ENCODE results near the gene UNC5B. TPM values are rescaled to one million over a fixed set of nuclear protein-coding genes. Genes with fewer than 3 reads are reported as not detected.

UNC5B gene
- polyA plus RNA-seq, 1 experiment: 8.1 TPM

- no peak for DNase-seq (ENCODE audit: low read depth, low spot score)
- ChIA-PET POLR2A (interaction anchor here (1.1 kb wide), 1 partner anchor 27 kb away, joined by 4 read pairs; no protein-coding TSS in a partner anchor), CTCF (interaction anchor here (0.9 to 1.5 kb wide), 3 partner anchors 30 to 32 kb away, joined by 3 to 7 read pairs (median 3); no protein-coding TSS in a partner anchor)
- Histone ChIP-seq H3K4me3 (ENCODE audit: low read depth, low read length) (no peak overlapping the region), H3K27ac (ENCODE audit: low read depth, low read length) (no peak overlapping the region), H3K9me3 (ENCODE audit: control insufficient read depth, insufficient read depth, low read length) (no peaks in the 10 kb centered on the region; the same call in 1 of the 2 replicates), H3K27me3 (ENCODE audit: control insufficient read depth, insufficient read depth, low read length) (no peaks in the 10 kb centered on the region)
- no peak for TF ChIP-seq CTCF (IDR thresholded peaks at IDR 0.05; ENCODE audit: low read depth, low read length)
These were observed 27.8 kb downstream of the UNC5B start for GRCh38 chr10:71239946-71240795.

GRCh38 chr10:71241114-71241829, 28.9 kb downstream of the UNC5B start:
- no peak for TF ChIP-seq CTCF (IDR thresholded peaks at IDR 0.05; ENCODE audit: low read depth, low read length)
- POLR2A ChIA-PET: interaction anchor here (0.9 to 1.7 kb wide), 3 partner anchors 19 to 28 kb away, joined by 4 to 6 read pairs (median 4); no protein-coding TSS in a partner anchor
- CTCF ChIA-PET: interaction anchor here (0.6 to 1.5 kb wide), 3 partner anchors 24 to 33 kb away, joined by 3 to 7 read pairs (median 4); no protein-coding TSS in a partner anchor
- Histone ChIP-seq H3K4me3 (ENCODE audit: low read depth, low read length) (no peak overlapping the region), H3K9me3 (ENCODE audit: control insufficient read depth, insufficient read depth, low read length) (no peaks in the 10 kb centered on the region; the same call in 1 of the 2 replicates), H3K27me3 (ENCODE audit: control insufficient read depth, insufficient read depth, low read length) (no peaks in the 10 kb centered on the region), H3K27ac (ENCODE audit: low read depth, low read length) (peak overlapping the region; percentile 47)
- no peak for DNase-seq (ENCODE audit: low read depth, low spot score)

GRCh38 chr10:71241830-71242621, 29.7 kb downstream of the UNC5B start:
- TF ChIP-seq CTCF (IDR thresholded peaks at IDR 0.05; ENCODE audit: low read depth, low read length): no peak
- no peak overlapping the region for H3K4me3 ChIP-seq (ENCODE audit: low read depth, low read length)
- H3K27me3 ChIP-seq (ENCODE audit: control insufficient read depth, insufficient read depth, low read length): no peaks in the 10 kb centered on the region
- H3K27ac ChIP-seq (ENCODE audit: low read depth, low read length): peak overlapping the region; percentile 21
- no peaks in the 10 kb centered on the region; the same call in 1 of the 2 replicates for H3K9me3 ChIP-seq (ENCODE audit: control insufficient read depth, insufficient read depth, low read length)
- ChIA-PET CTCF (interaction anchor here (0.6 to 0.8 kb wide), 4 partner anchors 23 to 43 kb away, joined by 3 to 4 read pairs (median 4); no protein-coding TSS in a partner anchor), POLR2A (interaction anchor here (1.1 to 1.7 kb wide), 2 partner anchors 18 to 29 kb away, joined by 4 to 6 read pairs; no protein-coding TSS in a partner anchor)
- DNase-seq (ENCODE audit: low read depth, low spot score): no peak

- no peak overlapping the region for H3K27ac ChIP-seq (ENCODE audit: low read depth, low read length)
- POLR2A ChIA-PET: no interaction called here
- no peaks in the 10 kb centered on the region; the same call in 1 of the 2 replicates for H3K9me3 ChIP-seq (ENCODE audit: control insufficient read depth, insufficient read depth, low read length)
- no peak overlapping the region for H3K4me3 ChIP-seq (ENCODE audit: low read depth, low read length)
- no peak for TF ChIP-seq CTCF (IDR thresholded peaks at IDR 0.05; ENCODE audit: low read depth, low read length)
- H3K27me3 ChIP-seq (ENCODE audit: control insufficient read depth, insufficient read depth, low read length): no peaks in the 10 kb centered on the region
- DNase-seq (ENCODE audit: low read depth, low spot score): no peak
- CTCF ChIA-PET: interaction anchor here (0.8 kb wide), 2 partner anchors 27 to 42 kb away, joined by 3 read pairs; no protein-coding TSS in a partner anchor
These were observed 30.2 kb downstream of the UNC5B start for GRCh38 chr10:71242622-71243009.
